GM19238 (cell line): ENCODE results near the gene AQP2.
A peak's percentile ranks its signal among the peaks of the same experiment; 100 is the strongest.

ENCODE experiments used
- DNase-seq: peaks from one replicate; pipeline ENCODE4 v3.0.0; 2011; ENCODE audit warnings: low spot score; ENCODE audit not compliant: insufficient read length

The AQP2 gene

GRCh38 chr12:49955899-49956662, 5.5 kb downstream of the AQP2 start:
- DNase-seq, result no peak

- no peak for DNase-seq
Observed at GRCh38 chr12:49956663-49957569, 6.4 kb downstream of the AQP2 start.

- no peak for DNase-seq
Observed at GRCh38 chr12:49957570-49957967, 7.0 kb downstream of the AQP2 start.

DNA sequence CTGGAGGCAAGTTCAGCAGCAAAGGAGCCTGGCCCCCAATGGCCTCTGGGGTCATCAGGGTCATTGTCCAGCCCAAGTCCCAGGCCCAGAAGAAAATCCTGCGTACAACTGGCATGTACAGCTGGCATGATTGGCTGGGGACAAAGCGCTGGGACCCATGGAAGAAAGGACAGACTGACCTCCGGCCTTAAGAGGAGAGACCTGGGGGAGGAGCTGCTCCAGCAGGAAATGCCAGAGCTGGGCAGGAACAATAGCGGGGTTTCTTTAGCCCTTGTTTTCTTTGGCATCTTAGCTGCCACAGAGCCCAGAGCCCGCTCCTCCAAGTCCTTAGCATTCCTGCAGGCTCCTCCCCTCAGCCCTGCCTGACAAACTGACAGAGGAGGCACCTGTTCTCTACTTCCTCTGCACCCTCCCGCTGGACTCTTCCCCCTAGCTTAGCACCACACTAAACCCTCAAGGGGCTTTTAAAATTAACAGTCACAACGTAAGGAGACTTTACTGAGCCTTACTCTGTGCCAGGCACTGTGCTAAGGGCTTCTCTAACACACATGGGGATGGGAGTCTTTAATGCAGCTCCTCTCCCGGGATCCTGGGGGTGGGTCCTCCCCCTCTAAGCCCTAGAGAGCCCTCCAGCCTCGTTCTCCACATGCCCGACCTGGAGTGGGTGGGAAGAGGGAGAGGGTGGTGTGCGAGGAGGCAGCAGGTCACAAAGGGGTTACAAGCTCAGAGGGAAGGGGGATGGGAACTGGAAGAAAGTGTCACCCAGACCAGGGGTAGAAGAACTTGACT, 9.3 kb downstream of the AQP2 start:
- no peak for DNase-seq

- DNase-seq, result no peak
Observed at GRCh38 chr12:49960474-49961110, 10.1 kb downstream of the AQP2 start.

DNA sequence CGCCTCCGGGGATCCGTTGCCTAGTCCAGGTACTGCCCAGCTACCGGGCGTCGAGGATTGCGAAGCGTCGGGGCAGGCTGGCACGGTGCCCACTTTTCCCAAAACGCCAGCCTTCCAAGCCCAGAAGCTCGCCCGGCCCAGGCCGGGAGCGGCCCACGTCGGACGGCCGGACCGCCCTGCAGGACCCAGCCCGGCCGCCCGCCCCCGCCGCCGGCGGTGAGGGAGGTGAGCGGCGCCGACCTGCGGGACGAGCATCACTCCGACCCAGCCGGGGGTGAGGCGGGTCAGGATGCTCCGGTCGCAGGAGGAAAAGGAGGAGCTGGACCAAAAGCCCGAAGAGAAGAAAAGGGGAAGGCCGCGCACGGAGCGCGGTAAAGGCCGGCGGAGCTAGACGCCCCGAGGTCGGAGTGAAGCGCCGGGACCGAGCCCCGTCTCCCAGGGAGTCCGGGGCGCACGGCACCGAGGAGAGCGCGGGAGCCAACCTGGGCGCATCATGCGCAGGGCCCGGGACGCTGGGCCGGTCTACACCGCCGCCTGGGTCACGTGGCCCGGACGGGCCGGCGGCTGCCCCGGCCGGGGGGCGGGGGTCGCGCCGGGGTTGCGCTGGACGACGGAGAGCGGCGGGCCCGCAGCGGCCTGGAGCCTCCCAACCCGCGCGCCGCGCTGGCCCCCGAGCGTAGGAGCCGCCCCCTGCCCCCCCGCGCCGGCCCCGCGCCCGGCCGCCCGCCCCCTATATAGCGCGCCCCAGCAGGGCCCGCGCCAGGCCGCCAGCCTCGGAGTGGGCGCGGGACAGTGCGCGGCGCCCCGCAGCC, 10.8 kb downstream of the AQP2 start, which contains the start of gene AQP5:
Gene AQP5, plus strand, starts transcription at position 762 of the 812 bp plus-strand sequence. CDS start 146 bp downstream, outside the sequence.
- no peak for DNase-seq

DNA sequence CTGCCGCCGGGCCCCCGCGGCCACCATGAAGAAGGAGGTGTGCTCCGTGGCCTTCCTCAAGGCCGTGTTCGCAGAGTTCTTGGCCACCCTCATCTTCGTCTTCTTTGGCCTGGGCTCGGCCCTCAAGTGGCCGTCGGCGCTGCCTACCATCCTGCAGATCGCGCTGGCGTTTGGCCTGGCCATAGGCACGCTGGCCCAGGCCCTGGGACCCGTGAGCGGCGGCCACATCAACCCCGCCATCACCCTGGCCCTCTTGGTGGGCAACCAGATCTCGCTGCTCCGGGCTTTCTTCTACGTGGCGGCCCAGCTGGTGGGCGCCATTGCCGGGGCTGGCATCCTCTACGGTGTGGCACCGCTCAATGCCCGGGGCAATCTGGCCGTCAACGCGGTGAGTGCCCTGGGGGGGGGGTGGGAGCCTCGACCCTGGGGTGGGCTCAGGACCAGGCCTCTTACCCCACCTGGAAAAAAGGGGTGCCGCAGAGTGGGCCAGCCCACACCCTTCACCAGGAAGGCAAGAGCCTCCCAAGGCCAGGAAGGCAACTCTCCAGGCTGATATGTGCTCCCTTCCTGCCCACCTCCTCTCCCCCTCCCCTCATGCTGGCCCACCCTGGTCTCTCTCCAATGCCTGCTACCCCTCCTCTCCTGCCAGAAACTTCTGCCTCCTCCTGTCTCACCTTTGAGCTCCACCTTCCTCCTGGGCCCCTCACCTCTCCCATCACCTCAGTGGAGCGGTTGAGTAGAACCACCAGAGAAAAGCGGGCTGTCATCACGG, 11.6 kb downstream of the AQP2 start:
- no peak for DNase-seq

GRCh38 chr12:49962861-49963765, 12.6 kb downstream of the AQP2 start:
- DNase-seq, result no peak

- DNase-seq, result no peak
Observed at GRCh38 chr12:49963976-49964815, 13.7 kb downstream of the AQP2 start.

DNA sequence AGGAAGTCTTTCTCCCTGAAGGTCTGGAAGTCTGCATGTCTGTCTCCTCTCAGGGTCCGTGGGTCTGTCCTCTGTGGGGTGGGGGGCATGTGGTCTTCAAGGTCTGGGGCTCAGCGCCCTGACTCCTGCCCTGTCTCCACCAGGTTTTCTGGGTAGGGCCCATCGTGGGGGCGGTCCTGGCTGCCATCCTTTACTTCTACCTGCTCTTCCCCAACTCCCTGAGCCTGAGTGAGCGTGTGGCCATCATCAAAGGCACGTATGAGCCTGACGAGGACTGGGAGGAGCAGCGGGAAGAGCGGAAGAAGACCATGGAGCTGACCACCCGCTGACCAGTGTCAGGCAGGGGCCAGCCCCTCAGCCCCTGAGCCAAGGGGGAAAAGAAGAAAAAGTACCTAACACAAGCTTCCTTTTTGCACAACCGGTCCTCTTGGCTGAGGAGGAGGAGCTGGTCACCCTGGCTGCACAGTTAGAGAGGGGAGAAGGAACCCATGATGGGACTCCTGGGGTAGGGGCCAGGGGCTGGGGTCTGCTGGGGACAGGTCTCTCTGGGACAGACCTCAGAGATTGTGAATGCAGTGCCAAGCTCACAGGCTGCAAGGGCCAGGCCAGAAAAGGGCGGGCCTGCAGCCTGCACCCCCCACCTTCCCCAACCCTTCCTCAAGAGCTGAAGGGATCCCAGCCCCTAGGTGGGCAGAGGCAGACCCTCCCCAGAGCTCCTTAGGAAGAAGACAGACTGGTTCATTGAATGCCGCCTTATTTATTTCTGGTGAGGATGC, 14.5 kb downstream of the AQP2 start:
- no peak for DNase-seq

DNA sequence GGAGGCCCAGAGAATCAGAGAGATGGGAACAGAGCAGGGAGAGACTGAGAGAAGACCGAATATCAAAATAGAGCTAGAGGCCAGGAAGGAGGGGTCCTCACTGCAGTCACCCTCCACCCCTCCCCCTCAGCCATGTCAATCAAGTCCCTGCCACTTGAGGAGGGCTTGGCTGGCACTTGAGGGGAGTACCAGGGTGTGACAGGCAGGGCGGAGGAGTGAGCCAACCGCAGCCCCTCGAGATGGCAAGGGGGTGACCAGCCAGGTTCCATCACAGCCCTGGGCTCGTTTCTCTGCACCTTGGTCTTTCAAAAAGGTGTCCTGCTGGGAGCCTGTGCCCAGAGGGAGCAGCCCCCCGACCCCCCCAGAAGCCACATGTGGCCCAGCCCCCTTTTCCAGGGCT, 15.3 kb downstream of the AQP2 start:
- DNase-seq, result no peak

DNA sequence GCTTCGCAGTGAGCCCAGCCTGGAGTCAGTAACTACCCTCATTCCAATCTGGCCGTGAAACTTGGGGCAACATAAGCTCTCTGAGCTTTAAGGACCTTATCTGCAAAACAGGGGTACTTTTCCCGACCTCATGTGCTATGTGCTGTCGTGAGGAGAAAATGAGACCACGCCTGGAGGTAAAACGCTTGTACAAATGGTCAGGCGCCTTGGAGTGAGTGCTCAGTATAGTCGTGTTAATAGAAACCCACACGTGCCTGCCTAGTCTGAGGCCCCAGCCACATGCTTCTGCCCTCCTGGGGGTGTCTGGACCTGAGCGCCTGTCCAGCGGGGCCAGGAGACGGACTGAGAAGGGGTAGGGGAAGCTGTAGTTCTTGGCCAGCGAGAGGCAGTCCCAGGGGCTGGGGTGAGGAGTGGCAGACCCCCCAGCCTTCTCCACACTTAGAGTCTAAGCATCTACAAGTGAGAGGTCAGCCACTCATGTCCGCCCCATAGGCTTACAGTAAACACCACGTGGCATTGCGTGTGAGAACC, 16.0 kb downstream of the AQP2 start:
- no peak for DNase-seq

GRCh38 chr12:49967042-49967776, 16.7 kb downstream of the AQP2 start:
- peak; percentile 90 for DNase-seq

- no peak for DNase-seq
Observed at GRCh38 chr12:49967777-49968250, 17.3 kb downstream of the AQP2 start.

DNA sequence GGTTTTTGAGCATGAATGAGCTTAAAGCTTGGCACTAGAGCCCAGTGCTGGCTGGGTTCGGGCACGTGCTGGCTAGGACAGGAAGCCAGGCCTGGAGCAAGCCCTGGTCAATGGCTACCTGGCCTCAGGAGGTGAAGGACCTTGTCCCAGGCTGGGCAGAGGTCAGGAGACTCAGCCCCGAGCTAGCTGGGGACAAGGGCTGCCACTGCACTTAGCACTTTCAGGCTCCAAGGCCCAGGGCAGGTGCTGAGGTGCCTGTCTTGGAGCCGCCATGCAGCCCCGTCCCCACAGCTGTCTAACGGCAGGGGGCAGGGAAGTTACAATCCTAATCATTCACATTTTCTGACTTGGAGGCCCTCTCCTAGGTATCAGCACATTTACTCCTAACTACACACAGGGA, 17.9 kb downstream of the AQP2 start:
- DNase-seq, result no peak

GRCh38 chr12:49969027-49969426, 18.5 kb downstream of the AQP2 start:
- DNase-seq, result no peak
